Stimulated activated CD8-positive, alpha-beta memory T cell treated with anti-CD3 and anti-CD28 coated beads, Interleukin-4, amount 100 ng/mL, for 1 hour (primary cell): ENCODE measurements around the gene TRIAP1.

ENCODE experiments used
- DNase-seq, 2 donors: peaks; one replicate each; pipeline ENCODE4 v3.0.0-alpha.2; 2020; ENCODE audit warnings: low read depth in 2 of 2, low spot score in 1 of 2

The TRIAP1 gene

GRCh38 chr12:120432772-120433525 is 13.2 kb downstream of the TRIAP1 start:
- DNase-seq = no peak

- no peak for DNase-seq
These were observed 16.8 kb downstream of the TRIAP1 start for GRCh38 chr12:120429368-120429767.

- DNase-seq = no peak
These were observed 17.5 kb downstream of the TRIAP1 start for GRCh38 chr12:120428597-120429229.

GRCh38 chr12:120425797-120426196 is 20.4 kb downstream of the TRIAP1 start:
- DNase-seq = no peak

GRCh38 chr12:120422892-120423456 is 23.2 kb downstream of the TRIAP1 start:
- DNase-seq = no peak

GRCh38 chr12:120421701-120422100 is 24.5 kb downstream of the TRIAP1 start:
- DNase-seq = no peak

- no peak for DNase-seq
These were observed 28.1 kb downstream of the TRIAP1 start for GRCh38 chr12:120417917-120418580.

- DNase-seq = no peak
These were observed 29.5 kb downstream of the TRIAP1 start for GRCh38 chr12:120416490-120417216.

- DNase-seq = no peak
These were observed 32.1 kb downstream of the TRIAP1 start for GRCh38 chr12:120413901-120414695.

GRCh38 chr12:120412421-120412820 is 33.8 kb downstream of the TRIAP1 start:
- DNase-seq = no peak

- DNase-seq = no peak
These were observed 37.4 kb downstream of the TRIAP1 start for GRCh38 chr12:120408771-120409170.

GRCh38 chr12:120406553-120406952 is 39.6 kb downstream of the TRIAP1 start:
- DNase-seq = no peak

GRCh38 chr12:120406069-120406468 is 40.1 kb downstream of the TRIAP1 start:
- no peak for DNase-seq

GRCh38 chr12:120404271-120404670 is 41.9 kb downstream of the TRIAP1 start:
- DNase-seq = no peak

GRCh38 chr12:120403869-120404268 is 42.3 kb downstream of the TRIAP1 start:
- no peak for DNase-seq

GRCh38 chr12:120402217-120402616 is 44.0 kb downstream of the TRIAP1 start:
- DNase-seq = no peak

GRCh38 chr12:120399531-120399930 is 46.7 kb downstream of the TRIAP1 start:
- no peak for DNase-seq

GRCh38 chr12:120397824-120398540 is 48.2 kb downstream of the TRIAP1 start:
- DNase-seq = no peak

- no peak for DNase-seq
These were observed 51.5 kb downstream of the TRIAP1 start for GRCh38 chr12:120394483-120395367.
